CD14-positive monocyte (primary cell): ENCODE data around the gene GABBR1. TPM values are rescaled to one million over a fixed set of nuclear protein-coding genes. Genes with fewer than 3 reads are reported as not detected.

Source experiments
- DNase-seq, 3 donors: peaks; one replicate each; pipeline ENCODE4 v3.0.0-alpha.2; 2011 to 2022
- H2AFZ ChIP-seq: 2 replicates; pipeline ENCODE4 v1.6.0; 2012; ENCODE audit warnings: mild to moderate bottlenecking, low read depth, low read length, inconsistent platforms; ENCODE audit not compliant: insufficient read depth, poor library complexity, severe bottlenecking
- H3K27ac ChIP-seq, 2 donors: 1 replicate in 1 of 2; 2 replicates in 1 of 2; pipeline ENCODE4 v1.5.1; 2012 to 2013; ENCODE audit warnings: low read length in 2 of 2, control low read depth in 1 of 2, inconsistent platforms in 1 of 2, low read depth in 1 of 2, mild to moderate bottlenecking in 1 of 2
- H3K27me3 ChIP-seq, 2 donors: one replicate each; pipeline versions ENCODE4 v1.6.0 to v1.6.1; 2011 to 2013; ENCODE audit warnings: low read length in 2 of 2; ENCODE audit not compliant: control insufficient read depth in 2 of 2, insufficient read depth in 2 of 2
- H3K36me3 ChIP-seq, 2 donors: replicated peaks in 1 of 2; 1 replicate in 1 of 2; 2 replicates in 1 of 2; pipeline versions ENCODE4 v1.5.1 to v1.6.1; 2012 to 2013; ENCODE audit warnings: low read length in 2 of 2, control low read depth in 1 of 2, inconsistent platforms in 1 of 2, mild to moderate bottlenecking in 1 of 2; ENCODE audit not compliant: insufficient read depth in 2 of 2, control insufficient read depth in 1 of 2
- H3K4me1 ChIP-seq, 2 donors: 1 replicate in 1 of 2; 2 replicates in 1 of 2; pipeline versions ENCODE4 v1.5.1 to v1.6.1; 2012 to 2013; ENCODE audit warnings: low read length in 2 of 2, control low read depth in 1 of 2, inconsistent platforms in 1 of 2, mild to moderate bottlenecking in 1 of 2, moderate library complexity in 1 of 2; ENCODE audit not compliant: insufficient read depth in 2 of 2, control insufficient read depth in 1 of 2
- H3K4me2 ChIP-seq: replicated peaks from 2 replicates; pipeline ENCODE3; 2012; ENCODE audit warnings: low read length, moderate library complexity, mild to moderate bottlenecking; ENCODE audit not compliant: poor library complexity, severe bottlenecking; ENCODE audit errors: extremely low read depth
- H3K4me3 ChIP-seq, 3 experiments: fragments of 200-600 bp in 1 of 3; sonication (generic) in 1 of 3; replicated peaks in 1 of 3; 1 replicate in 2 of 3; 2 replicates in 1 of 3; pipeline ENCODE4 v1.5.1; 2011 to 2013; ENCODE audit warnings: low read length in 3 of 3, mild to moderate bottlenecking in 3 of 3, control low read depth in 2 of 3, low read depth in 2 of 3, inconsistent platforms in 1 of 3, moderate library complexity in 1 of 3
- H3K79me2 ChIP-seq: 2 replicates; pipeline ENCODE4 v1.6.0; 2012; ENCODE audit warnings: mild to moderate bottlenecking, control low read depth, inconsistent platforms, low read length, moderate library complexity; ENCODE audit not compliant: insufficient read depth
- H3K9ac ChIP-seq: 2 replicates; pipeline ENCODE4 v1.6.0; 2017; ENCODE audit warnings: low read length, mild to moderate bottlenecking; ENCODE audit not compliant: insufficient read depth, poor library complexity, severe bottlenecking
- H3K9me3 ChIP-seq, 2 donors: replicated peaks in 1 of 2; 1 replicate in 1 of 2; 2 replicates in 1 of 2; pipeline versions ENCODE4 v1.5.1 to v1.6.1; 2012 to 2013; ENCODE audit warnings: low read length in 2 of 2, control low read depth in 1 of 2; ENCODE audit not compliant: control insufficient read depth in 1 of 2, insufficient read depth in 1 of 2
- H4K20me1 ChIP-seq: 2 replicates; pipeline ENCODE4 v1.6.0; 2012; ENCODE audit warnings: mild to moderate bottlenecking, low read length, control low read depth, moderate library complexity; ENCODE audit not compliant: insufficient read depth
- H3K27ac Mint-ChIP-seq, 7 donors: one replicate each; pipeline ENCODE4 v1.8.0; 2020; ENCODE audit warnings: mild to moderate bottlenecking in 7 of 7, mixed read lengths in 7 of 7, moderate library complexity in 6 of 7, inconsistent platforms in 2 of 7
- H3K27me3 Mint-ChIP-seq, 3 donors: one replicate each; pipeline ENCODE4 v1.8.0; 2021 to 2022; ENCODE audit warnings: low read depth in 3 of 3, mild to moderate bottlenecking in 3 of 3, mixed read lengths in 3 of 3, moderate library complexity in 3 of 3, inconsistent platforms in 1 of 3
- H3K36me3 Mint-ChIP-seq, 2 donors: one replicate each; pipeline ENCODE4 v1.8.0; 2020; ENCODE audit warnings: mixed read lengths in 2 of 2, inconsistent platforms in 1 of 2, mild to moderate bottlenecking in 1 of 2
- H3K4me1 Mint-ChIP-seq: one replicate; pipeline ENCODE4 v1.8.0; 2020; ENCODE audit warnings: mild to moderate bottlenecking, mixed read lengths
- H3K4me3 Mint-ChIP-seq, 2 donors: one replicate each; pipeline ENCODE4 v1.8.0; 2020; ENCODE audit warnings: mild to moderate bottlenecking in 2 of 2, mixed read lengths in 2 of 2, moderate library complexity in 1 of 2
- H3K9me3 Mint-ChIP-seq, 7 donors: one replicate each; pipeline ENCODE4 v1.8.0; 2020 to 2022; ENCODE audit warnings: mixed read lengths in 7 of 7, mild to moderate bottlenecking in 6 of 7, moderate library complexity in 6 of 7, inconsistent platforms in 2 of 7
- WGBS: methylation state at CpG from one replicate; pipeline ENCODE4 v1.1.5; 2013; ENCODE audit warnings: missing lambda C conversion rate; ENCODE audit not compliant: insufficient coverage; 5-methylcytosine and 5-hydroxymethylcytosine counted together
- intact Hi-C, 2 donors: fragments of 100-400 bp; cut with micrococcal nuclease; formaldehyde crosslinking; loops; one replicate each; pipeline versions ENCODE4 v1.15.0 to v1.15.1; 2023
- polyA plus RNA-seq, 3 donors: library from polyadenylated mRNA; depleted of rRNA in 1 of 3; unstranded in 2 of 3; stranded (reverse) in 1 of 3; fragments of 300-500 nt in 2 of 3; fragments of >200 nt in 1 of 3; fragmentation: Illumina TruSeq in 2 of 3; gene quantifications; 1 replicate in 2 of 3; 2 replicates in 1 of 3; pipeline ENCODE4 v1.2.3, GENCODE V29; 2012 to 2021
- TF ChIP-seq, protein P1 (sequence below): fragments of 200-600 bp; IDR thresholded peaks from one replicate; pipeline ENCODE4 v1.8.0; 2022; ENCODE audit warnings: antibody characterized with exemption, mild to moderate bottlenecking

GABBR1 gene
- polyA plus RNA-seq, 3 donors, result 0.91 to 228 (median 1.8) TPM

GRCh38 chr6:29631860-29632731, 887 bp downstream of the GABBR1 start:
- Histone ChIP-seq H3K9ac (peak overlapping the region; percentile 68), H3K36me3 (no peaks in the 10 kb centered on the region), H3K79me2 (peaks cover 14% of the 10 kb centered on the region), H3K9me3 (no peaks in the 10 kb centered on the region), H3K4me1 (peaks cover 55 to 65% of the 10 kb centered on the region in 2 donors), H3K27ac (no peak overlapping the region), H3K4me2 (peak overlapping the region; percentile 99), H3K4me3 (peak overlapping the region; percentile 77 to 96 (median 85)), H3K27me3 (peaks cover 2 to 47% of the 10 kb centered on the region in 2 donors), H4K20me1 (peaks cover 36% of the 10 kb centered on the region), H2AFZ (peak overlapping the region; percentile 94)
- H3K9me3 Mint-ChIP-seq, result peaks cover 0 to 5% (median 1%) of the 10 kb centered on the region in 7 donors
- H3K4me3 Mint-ChIP-seq, result peak overlapping the region; percentile 85 to 97
- peaks cover 21 to 24% of the 10 kb centered on the region in 2 donors for H3K36me3 Mint-ChIP-seq
- H3K4me1 Mint-ChIP-seq, result peaks cover 66% of the 10 kb centered on the region
- H3K27me3 Mint-ChIP-seq, result peaks cover 33 to 50% (median 36%) of the 10 kb centered on the region in 3 donors
- TF ChIP-seq, protein P1, sequence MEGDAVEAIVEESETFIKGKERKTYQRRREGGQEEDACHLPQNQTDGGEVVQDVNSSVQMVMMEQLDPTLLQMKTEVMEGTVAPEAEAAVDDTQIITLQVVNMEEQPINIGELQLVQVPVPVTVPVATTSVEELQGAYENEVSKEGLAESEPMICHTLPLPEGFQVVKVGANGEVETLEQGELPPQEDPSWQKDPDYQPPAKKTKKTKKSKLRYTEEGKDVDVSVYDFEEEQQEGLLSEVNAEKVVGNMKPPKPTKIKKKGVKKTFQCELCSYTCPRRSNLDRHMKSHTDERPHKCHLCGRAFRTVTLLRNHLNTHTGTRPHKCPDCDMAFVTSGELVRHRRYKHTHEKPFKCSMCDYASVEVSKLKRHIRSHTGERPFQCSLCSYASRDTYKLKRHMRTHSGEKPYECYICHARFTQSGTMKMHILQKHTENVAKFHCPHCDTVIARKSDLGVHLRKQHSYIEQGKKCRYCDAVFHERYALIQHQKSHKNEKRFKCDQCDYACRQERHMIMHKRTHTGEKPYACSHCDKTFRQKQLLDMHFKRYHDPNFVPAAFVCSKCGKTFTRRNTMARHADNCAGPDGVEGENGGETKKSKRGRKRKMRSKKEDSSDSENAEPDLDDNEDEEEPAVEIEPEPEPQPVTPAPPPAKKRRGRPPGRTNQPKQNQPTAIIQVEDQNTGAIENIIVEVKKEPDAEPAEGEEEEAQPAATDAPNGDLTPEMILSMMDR, result no peak
- intact Hi-C loops, result no loop called here
- no peak for DNase-seq
- H3K27ac Mint-ChIP-seq, result peak overlapping the region in 4 of 7 donors; percentile 38 to 79 (median 70)
- WGBS, result 6% methylated on average over 27 of the region's 53 CpGs

DNA sequence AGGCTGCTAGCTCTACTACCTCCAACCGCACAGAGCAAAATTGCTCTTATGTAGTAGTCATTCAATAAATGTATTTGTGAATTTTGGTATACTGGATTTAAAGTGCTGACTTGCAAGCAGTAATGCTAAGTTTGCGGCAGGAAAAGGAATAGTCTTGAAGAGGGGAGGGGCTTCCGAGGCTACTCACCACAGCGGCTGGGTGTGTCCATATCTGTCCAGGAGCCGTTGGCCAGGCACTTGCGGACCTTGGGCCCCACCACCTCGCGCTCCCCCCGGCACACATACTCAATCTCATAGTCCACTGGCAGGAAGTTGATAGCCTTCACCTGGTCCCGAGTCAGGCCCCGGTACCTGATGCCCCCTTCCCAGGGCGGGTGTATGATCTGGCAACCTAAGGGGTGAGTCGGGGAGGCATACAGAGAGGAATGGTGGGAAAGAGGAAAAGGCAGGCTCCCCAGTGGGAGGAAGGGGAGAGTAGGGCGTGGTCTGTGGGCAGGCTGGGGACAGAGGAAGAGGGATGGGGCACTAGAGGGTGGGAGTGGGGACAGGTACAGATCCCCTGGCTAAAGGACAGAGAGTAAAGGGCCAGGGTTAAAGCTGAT, 1.7 kb downstream of the GABBR1 start:
- peaks cover 55 to 65% of the 10 kb centered on the region in 2 donors for H3K4me1 ChIP-seq
- H3K9me3 ChIP-seq, result no peaks in the 10 kb centered on the region
- H3K9ac ChIP-seq, result no peak overlapping the region
- H4K20me1 ChIP-seq, result peaks cover 43% of the 10 kb centered on the region
- peak overlapping the region; percentile 99 for H3K4me2 ChIP-seq
- peak overlapping the region; percentile 30 for H2AFZ ChIP-seq
- DNase-seq, result no peak
- peak overlapping the region; percentile 9 to 96 (median 77) for H3K4me3 ChIP-seq
- peak overlapping the region; percentile 85 to 97 for H3K4me3 Mint-ChIP-seq
- peaks cover 0 to 10% (median 1%) of the 10 kb centered on the region in 7 donors for H3K9me3 Mint-ChIP-seq
- WGBS, result 37% methylated on average over 2 of the region's 14 CpGs
- intact Hi-C loops, result no loop called here
- H3K36me3 ChIP-seq, result no peaks in the 10 kb centered on the region
- H3K4me1 Mint-ChIP-seq, result peaks cover 69% of the 10 kb centered on the region
- peaks cover 2 to 55% of the 10 kb centered on the region in 2 donors for H3K27me3 ChIP-seq
- TF ChIP-seq, protein P1, result no peak
- peaks cover 39 to 58% (median 42%) of the 10 kb centered on the region in 3 donors for H3K27me3 Mint-ChIP-seq
- peaks cover 14% of the 10 kb centered on the region for H3K79me2 ChIP-seq
- peaks cover 21 to 27% of the 10 kb centered on the region in 2 donors for H3K36me3 Mint-ChIP-seq
- H3K27ac Mint-ChIP-seq, result peak overlapping the region in 2 of 7 donors; percentile 14 to 66
- H3K27ac ChIP-seq, result no peak overlapping the region
